ENCODE results near the gene VPS37C. TPM values are rescaled to one million over a fixed set of nuclear protein-coding genes. Genes with fewer than 3 reads are reported as not detected.

The VPS37C gene
- polyA plus RNA-seq, 1 of the 3 experiments (the other 2 are of a cell fraction), result 15.2 TPM

GRCh38 chr11:61080986-61081590 lies 80.1 kb downstream of the VPS37C start:
- TF ChIP-seq RCOR1 (IDR thresholded peaks at IDR 0.05; ENCODE audit: low read length) (no peak), RAD21 (IDR thresholded peaks at IDR 0.05; ENCODE audit: low read length) (no peak), MEF2A (IDR thresholded peaks at IDR 0.05; ENCODE audit: borderline replicate concordance, low read depth) (no peak), YY1 (IDR thresholded peaks at IDR 0.05; ENCODE audit: low read depth) (no peak), SMC3 (IDR thresholded peaks at IDR 0.05; ENCODE audit: low read depth, low read length) (no peak), TAF1 (IDR thresholded peaks at IDR 0.05; ENCODE audit: borderline replicate concordance, low read depth, low read length) (no peak), USF1 (IDR thresholded peaks at IDR 0.05; ENCODE audit: borderline replicate concordance, low read depth) (no peak), GATA2 (CRISPR knock-in tag; IDR thresholded peaks at IDR 0.05) (no peak), EZH2phosphoT487 (IDR thresholded peaks at IDR 0.05; ENCODE audit: borderline replicate concordance, low read depth) (no peak), PBX3 (IDR thresholded peaks at IDR 0.05) (no peak), CTCF (IDR thresholded peaks at IDR 0.05) (no peak), JUND (IDR thresholded peaks at IDR 0.05) (no peak), GABPA (IDR thresholded peaks at IDR 0.05; ENCODE audit: low read depth) (no peak), TEAD4 (IDR thresholded peaks at IDR 0.05; ENCODE audit: borderline replicate concordance, insufficient read depth) (no peak), EP300 (IDR thresholded peaks at IDR 0.05; ENCODE audit: borderline replicate concordance in 1 of 2, low read depth in 1 of 2, low read length in 1 of 2) (no peak), FOSL2 (IDR thresholded peaks at IDR 0.05; ENCODE audit: borderline replicate concordance, low read depth) (no peak), NFIC (IDR thresholded peaks at IDR 0.05; ENCODE audit: borderline replicate concordance) (no peak)
- TF ChIP-seq, protein P1, sequence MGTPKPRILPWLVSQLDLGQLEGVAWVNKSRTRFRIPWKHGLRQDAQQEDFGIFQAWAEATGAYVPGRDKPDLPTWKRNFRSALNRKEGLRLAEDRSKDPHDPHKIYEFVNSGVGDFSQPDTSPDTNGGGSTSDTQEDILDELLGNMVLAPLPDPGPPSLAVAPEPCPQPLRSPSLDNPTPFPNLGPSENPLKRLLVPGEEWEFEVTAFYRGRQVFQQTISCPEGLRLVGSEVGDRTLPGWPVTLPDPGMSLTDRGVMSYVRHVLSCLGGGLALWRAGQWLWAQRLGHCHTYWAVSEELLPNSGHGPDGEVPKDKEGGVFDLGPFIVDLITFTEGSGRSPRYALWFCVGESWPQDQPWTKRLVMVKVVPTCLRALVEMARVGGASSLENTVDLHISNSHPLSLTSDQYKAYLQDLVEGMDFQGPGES (IDR thresholded peaks at IDR 0.05; ENCODE audit: low read depth, low read length), result no peak
- TF ChIP-seq, protein P2, sequence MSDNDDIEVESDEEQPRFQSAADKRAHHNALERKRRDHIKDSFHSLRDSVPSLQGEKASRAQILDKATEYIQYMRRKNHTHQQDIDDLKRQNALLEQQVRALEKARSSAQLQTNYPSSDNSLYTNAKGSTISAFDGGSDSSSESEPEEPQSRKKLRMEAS (IDR thresholded peaks at IDR 0.05; ENCODE audit: low read depth), result no peak
- TF ChIP-seq, protein P3, sequence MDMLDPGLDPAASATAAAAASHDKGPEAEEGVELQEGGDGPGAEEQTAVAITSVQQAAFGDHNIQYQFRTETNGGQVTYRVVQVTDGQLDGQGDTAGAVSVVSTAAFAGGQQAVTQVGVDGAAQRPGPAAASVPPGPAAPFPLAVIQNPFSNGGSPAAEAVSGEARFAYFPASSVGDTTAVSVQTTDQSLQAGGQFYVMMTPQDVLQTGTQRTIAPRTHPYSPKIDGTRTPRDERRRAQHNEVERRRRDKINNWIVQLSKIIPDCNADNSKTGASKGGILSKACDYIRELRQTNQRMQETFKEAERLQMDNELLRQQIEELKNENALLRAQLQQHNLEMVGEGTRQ (IDR thresholded peaks at IDR 0.05; ENCODE audit: borderline replicate concordance, low read depth, low read length), result no peak
- POLR2A ChIA-PET, result no interaction called here
- H3K9me3 ChIP-seq, result no peaks in the 10 kb centered on the region

More at GRCh38 chr11:61080986-61081590, 80.1 kb downstream of the VPS37C start:
- WGBS (ENCODE audit: low lambda C conversion rate), result 59% methylated on average over 7 of the region's 11 CpGs
- H3K4me1 ChIP-seq (ENCODE audit: control insufficient read depth in 1 of 2, insufficient read depth in 2 of 2, low read depth in 1 of 2, low read length in 1 of 2), result no peaks in the 10 kb centered on the region; a peak in 1 of 4 replicates
- H3K4me2 ChIP-seq, result no peak overlapping the region
- no peaks in the 10 kb centered on the region for H3F3A ChIP-seq (replicated peaks; ENCODE audit: insufficient read depth)
- no peaks in the 10 kb centered on the region for H3K79me2 ChIP-seq (ENCODE audit: insufficient read depth)
- H3K27me3 ChIP-seq (ENCODE audit: insufficient read depth), result no peaks in the 10 kb centered on the region; the same call in 1 of the 2 replicates
- no peak overlapping the region for H3K27ac ChIP-seq (ENCODE audit: low read depth in 2 of 2, low read length in 1 of 2)
- no peak overlapping the region for H2AFZ ChIP-seq (ENCODE audit: low read depth)
- no peaks in the 10 kb centered on the region for H4K20me1 ChIP-seq (ENCODE audit: insufficient read depth)
- DNase-seq, result no peak
- no peak overlapping the region for H3K9ac ChIP-seq
- CTCF ChIA-PET, result interaction anchor here (0.9 kb wide), 1 partner anchor 11 kb away, joined by 3 read pairs; no protein-coding TSS in a partner anchor
- H3K36me3 ChIP-seq (replicated peaks in 1 of 2; ENCODE audit: control insufficient read depth in 1 of 2, insufficient read depth in 2 of 2, low read length in 1 of 2), result no peaks in the 10 kb centered on the region
- H3K4me3 ChIP-seq (ENCODE audit: low read depth in 2 of 2, low read length in 1 of 2), result no peak overlapping the region
- H3K9me2 ChIP-seq, result no peaks in the 10 kb centered on the region
